ENCODE data around the gene COL7A1. TPM values are rescaled to one million over a fixed set of nuclear protein-coding genes. Genes with fewer than 3 reads are reported as not detected.

The COL7A1 gene
- total and polyA plus RNA-seq, 2 of the 13 experiments (the other 11 are each of a cell fraction or from before 2014, with no cell fraction given), result 2.7 to 11.7 TPM

DNA sequence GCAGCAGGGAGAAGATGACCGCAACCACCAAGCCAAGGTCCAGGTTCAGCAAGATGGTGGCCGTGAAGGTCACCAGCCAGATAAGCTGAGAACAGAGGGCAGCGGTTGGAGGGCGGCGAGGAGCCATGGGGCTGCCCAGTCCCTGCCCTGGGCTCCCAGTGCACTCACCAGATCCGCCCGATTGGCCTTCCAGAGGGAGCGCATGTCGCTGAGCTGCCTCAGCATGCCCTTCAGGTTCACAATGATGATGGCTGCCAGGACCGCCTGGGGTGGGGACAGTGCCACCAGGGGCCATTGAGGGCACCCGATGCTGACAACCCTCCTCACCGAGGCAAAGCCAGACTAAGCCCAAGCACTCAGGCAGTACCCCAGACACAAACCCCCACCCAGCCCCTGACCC, 34.8 kb upstream of the COL7A1 start:
- Histone ChIP-seq H3K79me2 (ENCODE audit: insufficient read depth, low read length) (peaks cover 32% of the 10 kb centered on the region), H4K20me1 (ENCODE audit: insufficient read depth, low read length) (no peaks in the 10 kb centered on the region), H2AFZ (ENCODE audit: low read length) (no peak overlapping the region), H3K4me1 (ENCODE audit: insufficient read depth, low read length) (peaks cover 59% of the 10 kb centered on the region), H3K9me3 (ENCODE audit: low read length) (no peaks in the 10 kb centered on the region), H3K4me3 (replicated peaks in 1 of 3; ENCODE audit: insufficient read depth in 1 of 3, low read depth in 2 of 3, low read length in 3 of 3) (no peak overlapping the region), H3K27ac (ENCODE audit: extremely low read length, insufficient read depth, low read length) (no peak overlapping the region), H3K4me2 (ENCODE audit: low read depth, low read length) (no peak overlapping the region), H3K9ac (ENCODE audit: insufficient read depth, low read depth, low read length) (no peak overlapping the region), H3K27me3 (ENCODE audit: control insufficient read depth in 1 of 2, insufficient read depth in 2 of 2, low read length in 2 of 2) (no peaks in the 10 kb centered on the region; a peak in 1 of 5 replicates), H3K36me3 (replicated peaks in 1 of 2; ENCODE audit: control insufficient read depth in 1 of 2, insufficient read depth in 2 of 2, low read length in 2 of 2) (peaks cover 27 to 88% of the 10 kb centered on the region in 2 experiments)
- FAIRE-seq (no peak), ATAC-seq (no peak), DNase-seq (ENCODE audit: low spot score) (no peak)
- CTCF ChIA-PET (ENCODE audit: low intra/inter-chr PET ratio, low total read pairs), result no interaction called here
- in situ Hi-C loops (cut with HindIII; ENCODE audit: extremely low pct_ligation_motif_present, low pct_unique_long_range_greater_than_20kb) (no loop called here), intact Hi-C loops (cut with micrococcal nuclease; ENCODE audit: unreplicated experiment) (no loop called here)
- TF ChIP-seq, protein P1, sequence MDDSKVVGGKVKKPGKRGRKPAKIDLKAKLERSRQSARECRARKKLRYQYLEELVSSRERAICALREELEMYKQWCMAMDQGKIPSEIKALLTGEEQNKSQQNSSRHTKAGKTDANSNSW (CRISPR knock-in tag; IDR thresholded peaks at IDR 0.05; ENCODE audit: borderline replicate concordance), result no peak
- 0 out of 2 replicates have a peak, but pooled peaks have one; percentile 23 for TF ChIP-seq RBFOX2 (IDR thresholded peaks at IDR 0.05; ENCODE audit: low read depth, low read length)
- POLR2A ChIA-PET, result no interaction called here
- 87% methylated on average over 5 of the region's 12 CpGs for WGBS (ENCODE audit: low lambda C conversion rate)
- no TSS peak for BruUV-seq (replicated peaks)

DNA sequence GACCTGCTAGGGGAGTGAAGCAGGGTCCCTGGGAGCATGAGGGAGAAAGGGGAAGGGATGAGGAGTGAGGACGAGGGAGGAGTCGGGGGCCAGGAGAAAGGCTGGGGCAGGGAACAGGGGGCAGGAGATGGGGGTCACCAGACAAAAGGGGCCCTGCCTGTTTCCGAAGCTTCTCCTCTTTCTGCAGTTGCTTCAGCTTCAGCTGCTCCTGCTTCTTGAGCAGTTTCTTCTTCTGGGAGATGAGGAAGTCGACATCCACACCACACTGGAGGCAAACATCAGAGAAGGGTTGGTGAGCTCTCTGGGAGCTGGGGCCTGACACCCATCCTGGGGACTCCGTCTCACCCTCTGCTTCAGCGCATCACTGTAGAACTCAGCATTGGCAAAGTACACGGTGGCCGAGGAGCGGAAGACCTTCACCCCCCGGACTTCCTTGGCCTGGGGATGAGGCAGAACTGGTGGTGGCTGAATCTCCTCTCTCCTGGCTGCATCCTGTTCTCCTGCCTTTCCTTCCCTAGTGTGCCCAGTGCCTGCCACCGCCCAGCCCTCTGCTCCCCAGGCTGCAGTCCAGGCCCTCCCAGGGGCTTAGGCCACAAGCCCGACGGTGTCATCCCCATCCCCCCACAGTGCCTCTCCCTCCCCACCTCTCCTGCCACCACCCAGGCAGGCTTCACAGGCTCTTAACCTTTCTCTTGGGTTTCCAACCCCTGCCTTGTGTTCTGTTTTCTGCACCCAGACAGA, 33.3 kb upstream of the COL7A1 start:
- in situ Hi-C loops (cut with HindIII; ENCODE audit: extremely low pct_ligation_motif_present, low pct_unique_long_range_greater_than_20kb), result no loop called here
- FAIRE-seq, result no peak
- Histone ChIP-seq H3K79me2 (ENCODE audit: insufficient read depth, low read length) (peaks cover 18% of the 10 kb centered on the region), H2AFZ (ENCODE audit: low read length) (no peak overlapping the region), H3K36me3 (replicated peaks in 1 of 2; ENCODE audit: control insufficient read depth in 1 of 2, insufficient read depth in 2 of 2, low read length in 2 of 2) (peaks cover 27 to 85% of the 10 kb centered on the region in 2 experiments), H4K20me1 (ENCODE audit: insufficient read depth, low read length) (no peaks in the 10 kb centered on the region), H3K9me3 (ENCODE audit: low read length) (no peaks in the 10 kb centered on the region), H3K4me3 (replicated peaks in 1 of 3; ENCODE audit: insufficient read depth in 1 of 3, low read depth in 2 of 3, low read length in 3 of 3) (no peak overlapping the region), H3K4me1 (ENCODE audit: insufficient read depth, low read length) (peaks cover 62% of the 10 kb centered on the region), H3K9ac (ENCODE audit: insufficient read depth, low read depth, low read length) (no peak overlapping the region), H3K4me2 (ENCODE audit: low read depth, low read length) (no peak overlapping the region), H3K27me3 (ENCODE audit: control insufficient read depth in 1 of 2, insufficient read depth in 2 of 2, low read length in 2 of 2) (no peaks in the 10 kb centered on the region), H3K27ac (ENCODE audit: extremely low read length, insufficient read depth, low read length) (no peak overlapping the region)
- intact Hi-C loops (cut with micrococcal nuclease; ENCODE audit: unreplicated experiment), result no loop called here
- BruUV-seq (replicated peaks), result no TSS peak
- ATAC-seq, result no peak
- 93% methylated on average over 8 of the region's 13 CpGs for WGBS (ENCODE audit: low lambda C conversion rate)
- POLR2A ChIA-PET, result interaction anchor here (1.0 to 1.6 kb wide), 2 partner anchors 9 to 33 kb away, joined by 3 read pairs; no protein-coding TSS in a partner anchor
- DNase-seq (ENCODE audit: low spot score), result no peak
- CTCF ChIA-PET (ENCODE audit: low intra/inter-chr PET ratio, low total read pairs), result no interaction called here
- no peak for TF ChIP-seq ZSCAN12 (CRISPR knock-in tag; IDR thresholded peaks at IDR 0.05)
- no peak for TF ChIP-seq TBL1XR1 (IDR thresholded peaks at IDR 0.05; ENCODE audit: borderline replicate concordance, low read length, partially characterized antibody)
- no peak for TF ChIP-seq ZNF224 (CRISPR knock-in tag; IDR thresholded peaks at IDR 0.05)
- TF ChIP-seq IRF2 (CRISPR knock-in tag; IDR thresholded peaks at IDR 0.05), result no peak
- no peak for TF ChIP-seq ZNF382 (CRISPR knock-in tag; IDR thresholded peaks at IDR 0.05; ENCODE audit: borderline replicate concordance)
- no peak for TF ChIP-seq MAF1 (CRISPR knock-in tag; IDR thresholded peaks at IDR 0.05; ENCODE audit: borderline replicate concordance)
- TF ChIP-seq, protein P2, sequence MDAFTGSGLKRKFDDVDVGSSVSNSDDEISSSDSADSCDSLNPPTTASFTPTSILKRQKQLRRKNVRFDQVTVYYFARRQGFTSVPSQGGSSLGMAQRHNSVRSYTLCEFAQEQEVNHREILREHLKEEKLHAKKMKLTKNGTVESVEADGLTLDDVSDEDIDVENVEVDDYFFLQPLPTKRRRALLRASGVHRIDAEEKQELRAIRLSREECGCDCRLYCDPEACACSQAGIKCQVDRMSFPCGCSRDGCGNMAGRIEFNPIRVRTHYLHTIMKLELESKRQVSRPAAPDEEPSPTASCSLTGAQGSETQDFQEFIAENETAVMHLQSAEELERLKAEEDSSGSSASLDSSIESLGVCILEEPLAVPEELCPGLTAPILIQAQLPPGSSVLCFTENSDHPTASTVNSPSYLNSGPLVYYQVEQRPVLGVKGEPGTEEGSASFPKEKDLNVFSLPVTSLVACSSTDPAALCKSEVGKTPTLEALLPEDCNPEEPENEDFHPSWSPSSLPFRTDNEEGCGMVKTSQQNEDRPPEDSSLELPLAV (CRISPR knock-in tag; conservative IDR thresholded peaks at IDR 0.05; ENCODE audit: low read depth), result no peak
- TF ChIP-seq, protein P3, sequence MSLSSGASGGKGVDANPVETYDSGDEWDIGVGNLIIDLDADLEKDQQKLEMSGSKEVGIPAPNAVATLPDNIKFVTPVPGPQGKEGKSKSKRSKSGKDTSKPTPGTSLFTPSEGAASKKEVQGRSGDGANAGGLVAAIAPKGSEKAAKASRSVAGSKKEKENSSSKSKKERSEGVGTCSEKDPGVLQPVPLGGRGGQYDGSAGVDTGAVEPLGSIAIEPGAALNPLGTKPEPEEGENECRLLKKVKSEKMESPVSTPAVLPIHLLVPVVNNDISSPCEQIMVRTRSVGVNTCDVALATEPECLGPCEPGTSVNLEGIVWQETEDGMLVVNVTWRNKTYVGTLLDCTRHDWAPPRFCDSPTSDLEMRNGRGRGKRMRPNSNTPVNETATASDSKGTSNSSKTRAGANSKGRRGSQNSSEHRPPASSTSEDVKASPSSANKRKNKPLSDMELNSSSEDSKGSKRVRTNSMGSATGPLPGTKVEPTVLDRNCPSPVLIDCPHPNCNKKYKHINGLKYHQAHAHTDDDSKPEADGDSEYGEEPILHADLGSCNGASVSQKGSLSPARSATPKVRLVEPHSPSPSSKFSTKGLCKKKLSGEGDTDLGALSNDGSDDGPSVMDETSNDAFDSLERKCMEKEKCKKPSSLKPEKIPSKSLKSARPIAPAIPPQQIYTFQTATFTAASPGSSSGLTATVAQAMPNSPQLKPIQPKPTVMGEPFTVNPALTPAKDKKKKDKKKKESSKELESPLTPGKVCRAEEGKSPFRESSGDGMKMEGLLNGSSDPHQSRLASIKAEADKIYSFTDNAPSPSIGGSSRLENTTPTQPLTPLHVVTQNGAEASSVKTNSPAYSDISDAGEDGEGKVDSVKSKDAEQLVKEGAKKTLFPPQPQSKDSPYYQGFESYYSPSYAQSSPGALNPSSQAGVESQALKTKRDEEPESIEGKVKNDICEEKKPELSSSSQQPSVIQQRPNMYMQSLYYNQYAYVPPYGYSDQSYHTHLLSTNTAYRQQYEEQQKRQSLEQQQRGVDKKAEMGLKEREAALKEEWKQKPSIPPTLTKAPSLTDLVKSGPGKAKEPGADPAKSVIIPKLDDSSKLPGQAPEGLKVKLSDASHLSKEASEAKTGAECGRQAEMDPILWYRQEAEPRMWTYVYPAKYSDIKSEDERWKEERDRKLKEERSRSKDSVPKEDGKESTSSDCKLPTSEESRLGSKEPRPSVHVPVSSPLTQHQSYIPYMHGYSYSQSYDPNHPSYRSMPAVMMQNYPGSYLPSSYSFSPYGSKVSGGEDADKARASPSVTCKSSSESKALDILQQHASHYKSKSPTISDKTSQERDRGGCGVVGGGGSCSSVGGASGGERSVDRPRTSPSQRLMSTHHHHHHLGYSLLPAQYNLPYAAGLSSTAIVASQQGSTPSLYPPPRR (CRISPR knock-in tag; IDR thresholded peaks at IDR 0.05; ENCODE audit: borderline replicate concordance), result no peak

All from HepG2 (cell line).